SU-DHL-6 (cell line): Measurements from ENCODE around the gene ZDHHC7.

Experiments
- H2AFZ ChIP-seq: fragments of 200-600 bp; sonication (generic); 2 replicates; pipeline ENCODE4 v1.6.1; 2014; ENCODE audit warnings: low read depth, mild to moderate bottlenecking, moderate library complexity, mixed read lengths, antibody characterized with exemption, low read length; ENCODE audit not compliant: severe bottlenecking
- H3F3A ChIP-seq: fragments of 200-600 bp; shearing (Covaris generic); 2 replicates; pipeline ENCODE4 v1.6.0; 2016; ENCODE audit warnings: antibody characterized with exemption, mild to moderate bottlenecking; ENCODE audit not compliant: insufficient read depth
- H3K27ac ChIP-seq: fragments of 200-600 bp; sonication (generic); 2 replicates; pipeline ENCODE4 v1.5.1; 2016; ENCODE audit warnings: low read depth, mild to moderate bottlenecking, low read length, moderate library complexity, mixed read lengths
- H3K27me3 ChIP-seq: fragments of 200-600 bp; sonication (generic), shearing (Covaris generic); 2 replicates; pipeline ENCODE4 v1.6.0; 2014; ENCODE audit warnings: mild to moderate bottlenecking, low read length
- H3K36me3 ChIP-seq: fragments of 200-600 bp; sonication (generic); 2 replicates; pipeline ENCODE4 v1.6.1; 2014; ENCODE audit warnings: mild to moderate bottlenecking, low read length, mixed read lengths
- H3K4me2 ChIP-seq: fragments of 300-600, 200-600 bp; shearing (Covaris generic), sonication (generic); 2 replicates; pipeline ENCODE4 v1.6.0; 2014; ENCODE audit warnings: low read length, low read depth, mild to moderate bottlenecking; ENCODE audit not compliant: poor library complexity, severe bottlenecking
- H3K4me3 ChIP-seq: fragments of 200-600 bp; sonication (generic); 2 replicates; pipeline ENCODE4 v1.5.1; 2014; ENCODE audit warnings: antibody characterized with exemption, low read length, mild to moderate bottlenecking, mixed read lengths; ENCODE audit not compliant: insufficient read depth, poor library complexity, severe bottlenecking
- H3K79me2 ChIP-seq: fragments of 200-600 bp; sonication (generic); 2 replicates; pipeline ENCODE4 v1.6.1; 2014; ENCODE audit warnings: mild to moderate bottlenecking, low read length, moderate library complexity; ENCODE audit not compliant: insufficient read depth
- H3K9ac ChIP-seq: fragments of 200-600 bp; sonication (generic); 2 replicates; pipeline ENCODE4 v1.7.0; 2014; ENCODE audit warnings: mild to moderate bottlenecking, low read length
- H3K9me2 ChIP-seq: fragments of 200-600 bp; sonication (generic); replicated peaks from 2 replicates; pipeline ENCODE4 v1.6.1; 2014; ENCODE audit warnings: low read length; ENCODE audit not compliant: insufficient read depth
- H3K9me3 ChIP-seq: fragments of 200-600 bp; sonication (generic); 2 replicates; pipeline ENCODE4 v1.6.1; 2014; ENCODE audit warnings: low read length, mixed read lengths; ENCODE audit not compliant: insufficient read depth
- H4K20me1 ChIP-seq: fragments of 200-600 bp; sonication (generic); 2 replicates; pipeline ENCODE4 v1.6.1; 2014; ENCODE audit warnings: low read depth, mild to moderate bottlenecking, antibody characterized with exemption, low read length, moderate library complexity, mixed read lengths
- CTCF ChIP-seq: fragments of 200-600 bp; sonication (generic); IDR thresholded peaks from one replicate; pipeline ENCODE4 v1.5.1; 2017; ENCODE audit warnings: antibody characterized with exemption, mild to moderate bottlenecking, low read length, moderate library complexity; ENCODE audit not compliant: insufficient read depth, poor library complexity, severe bottlenecking
- EZH2phosphoT487 ChIP-seq: fragments of 200-600 bp; sonication (generic), shearing (Covaris generic); conservative IDR thresholded peaks from 2 replicates; pipeline ENCODE4 v1.6.1; 2018; ENCODE audit warnings: mild to moderate bottlenecking, antibody characterized with exemption, low read length, moderate library complexity, mixed read lengths

ZDHHC7 gene

GRCh38 chr16:85042167-85042526 lies 30.8 kb upstream of the ZDHHC7 start:
- no peak overlapping the region for H3K27ac ChIP-seq
- TF ChIP-seq CTCF: no peak
- TF ChIP-seq EZH2phosphoT487: no peak
- H3F3A ChIP-seq: no peaks in the 10 kb centered on the region
- H3K4me2 ChIP-seq: no peak overlapping the region
- H3K4me3 ChIP-seq: no peak overlapping the region
- no peak overlapping the region for H3K9ac ChIP-seq
- H3K79me2 ChIP-seq: no peaks in the 10 kb centered on the region
- no peaks in the 10 kb centered on the region for H3K27me3 ChIP-seq
- no peaks in the 10 kb centered on the region for H3K9me2 ChIP-seq
- H2AFZ ChIP-seq: no peak overlapping the region
- no peaks in the 10 kb centered on the region for H3K36me3 ChIP-seq
- H4K20me1 ChIP-seq: no peaks in the 10 kb centered on the region
- H3K9me3 ChIP-seq: no peaks in the 10 kb centered on the region

- Histone ChIP-seq H2AFZ (no peak overlapping the region), H3K9ac (no peak overlapping the region), H3K9me2 (no peaks in the 10 kb centered on the region)
Observed at GRCh38 chr16:85041219-85042166, 30.2 kb upstream of the ZDHHC7 start.

GRCh38 chr16:85040685-85041084 lies 29.4 kb upstream of the ZDHHC7 start:
- Histone ChIP-seq H3K79me2 (no peaks in the 10 kb centered on the region), H3K9me3 (no peaks in the 10 kb centered on the region), H3K9ac (no peak overlapping the region), H3K9me2 (no peaks in the 10 kb centered on the region), H3F3A (no peaks in the 10 kb centered on the region), H2AFZ (no peak overlapping the region), H3K27ac (no peak overlapping the region), H3K4me3 (no peak overlapping the region), H3K4me2 (no peak overlapping the region), H4K20me1 (no peaks in the 10 kb centered on the region), H3K36me3 (no peaks in the 10 kb centered on the region), H3K27me3 (no peaks in the 10 kb centered on the region)
- TF ChIP-seq EZH2phosphoT487 (no peak), CTCF (no peak)

More at GRCh38 chr16:85041219-85042166, 30.2 kb upstream of the ZDHHC7 start:
- Histone ChIP-seq H3K9me3 (no peaks in the 10 kb centered on the region), H3K79me2 (no peaks in the 10 kb centered on the region), H3K27me3 (no peaks in the 10 kb centered on the region), H3K36me3 (no peaks in the 10 kb centered on the region), H3K4me3 (no peak overlapping the region), H3K27ac (no peak overlapping the region), H3K4me2 (no peak overlapping the region), H3F3A (no peaks in the 10 kb centered on the region), H4K20me1 (no peaks in the 10 kb centered on the region)
- TF ChIP-seq CTCF (no peak), EZH2phosphoT487 (no peak)
